Effector memory CD4-positive, alpha-beta T cell (primary cell): Measurements from ENCODE around the gene APOL2.
"Not testable (repeated sequence)": the region's sequence is repeated elsewhere in the genome, so short reads cannot be mapped to it uniquely, and the experiment has no call there.

Experiments
- DNase-seq, 3 donors: peaks; one replicate each; pipeline ENCODE4 v3.0.0-alpha.2; 2020
- H3K27ac ChIP-seq: 2 replicates; pipeline ENCODE4 v1.7.0; 2013; ENCODE audit warnings: mild to moderate bottlenecking, low read length, moderate library complexity; ENCODE audit not compliant: insufficient read depth, poor library complexity, severe bottlenecking
- H3K27me3 ChIP-seq: replicated peaks from 2 replicates; pipeline ENCODE4 v1.7.0; 2013; ENCODE audit warnings: mild to moderate bottlenecking, low read length; ENCODE audit not compliant: insufficient read depth, control insufficient read depth, poor library complexity, severe bottlenecking
- H3K36me3 ChIP-seq: 2 replicates; pipeline ENCODE4 v1.7.0; 2013; ENCODE audit warnings: mild to moderate bottlenecking, low read length, moderate library complexity; ENCODE audit not compliant: control insufficient read depth, insufficient read depth
- H3K4me1 ChIP-seq: 2 replicates; pipeline ENCODE4 v1.7.0; 2013; ENCODE audit warnings: low read length, mild to moderate bottlenecking; ENCODE audit not compliant: control insufficient read depth, insufficient read depth, poor library complexity, severe bottlenecking
- H3K4me3 ChIP-seq: 2 replicates; pipeline ENCODE4 v1.7.0; 2013; ENCODE audit warnings: low read length, low read depth, mild to moderate bottlenecking; ENCODE audit not compliant: insufficient read depth, poor library complexity, severe bottlenecking
- H3K9me3 ChIP-seq: 2 replicates; pipeline ENCODE4 v1.7.0; 2013; ENCODE audit warnings: mild to moderate bottlenecking, low read length, moderate library complexity; ENCODE audit not compliant: control insufficient read depth

The APOL2 gene

GRCh38 chr22:36233796-36234195 is 5.5 kb downstream of the APOL2 start:
- no peak for DNase-seq
- H3K4me1 ChIP-seq: peaks cover 18% of the 10 kb centered on the region
- no peak overlapping the region for H3K27ac ChIP-seq
- no peak overlapping the region for H3K4me3 ChIP-seq
- H3K36me3 ChIP-seq: peaks cover 63% of the 10 kb centered on the region
- no peaks in the 10 kb centered on the region for H3K27me3 ChIP-seq
- no peaks in the 10 kb centered on the region for H3K9me3 ChIP-seq

GRCh38 chr22:36232715-36233401 is 6.5 kb downstream of the APOL2 start:
- Histone ChIP-seq H3K27ac (no peak overlapping the region), H3K36me3 (peaks cover 72% of the 10 kb centered on the region), H3K4me1 (peaks cover 14% of the 10 kb centered on the region), H3K9me3 (no peaks in the 10 kb centered on the region), H3K27me3 (no peaks in the 10 kb centered on the region), H3K4me3 (no peak overlapping the region)
- DNase-seq: no peak

- peaks cover 75% of the 10 kb centered on the region for H3K36me3 ChIP-seq
- not testable (repeated sequence) for H3K4me1 ChIP-seq
These were observed 8.3 kb downstream of the APOL2 start for GRCh38 chr22:36231051-36231450.

GRCh38 chr22:36229649-36230048 is 9.7 kb downstream of the APOL2 start:
- peaks cover 68% of the 10 kb centered on the region for H3K36me3 ChIP-seq
- H3K9me3 ChIP-seq, H3K4me1 ChIP-seq, DNase-seq, H3K27me3 ChIP-seq, H3K27ac ChIP-seq, H3K4me3 ChIP-seq: not testable (repeated sequence)

More at GRCh38 chr22:36231051-36231450, 8.3 kb downstream of the APOL2 start:
- H3K27me3 ChIP-seq, H3K4me3 ChIP-seq, H3K9me3 ChIP-seq, H3K27ac ChIP-seq, DNase-seq: not testable (repeated sequence)

- Histone ChIP-seq H3K4me1 (no peaks in the 10 kb centered on the region), H3K9me3 (no peaks in the 10 kb centered on the region), H3K36me3 (peaks cover 69% of the 10 kb centered on the region), H3K27me3 (no peaks in the 10 kb centered on the region), H3K27ac (no peak overlapping the region), H3K4me3 (no peak overlapping the region)
- no peak for DNase-seq
These were observed 10.4 kb downstream of the APOL2 start for GRCh38 chr22:36228944-36229343.

- not testable (repeated sequence) for H3K4me1 ChIP-seq, DNase-seq
- peaks cover 66% of the 10 kb centered on the region for H3K36me3 ChIP-seq
These were observed 11.0 kb downstream of the APOL2 start for GRCh38 chr22:36228369-36228768.

GRCh38 chr22:36227806-36228205 is 11.5 kb downstream of the APOL2 start:
- no peaks in the 10 kb centered on the region for H3K9me3 ChIP-seq
- H3K4me3 ChIP-seq: no peak overlapping the region
- H3K36me3 ChIP-seq: peaks cover 60% of the 10 kb centered on the region
- H3K27me3 ChIP-seq: no peaks in the 10 kb centered on the region
- H3K27ac ChIP-seq: no peak overlapping the region
- no peaks in the 10 kb centered on the region for H3K4me1 ChIP-seq
- no peak for DNase-seq

More at GRCh38 chr22:36228369-36228768, 11.0 kb downstream of the APOL2 start:
- H3K27ac ChIP-seq, H3K27me3 ChIP-seq, H3K9me3 ChIP-seq, H3K4me3 ChIP-seq: not testable (repeated sequence)

GRCh38 chr22:36227396-36227795 is 11.9 kb downstream of the APOL2 start:
- no peak overlapping the region for H3K27ac ChIP-seq
- H3K9me3 ChIP-seq: no peaks in the 10 kb centered on the region
- no peak for DNase-seq
- no peak overlapping the region for H3K4me3 ChIP-seq
- H3K36me3 ChIP-seq: peaks cover 56% of the 10 kb centered on the region
- H3K27me3 ChIP-seq: no peaks in the 10 kb centered on the region
- H3K4me1 ChIP-seq: no peaks in the 10 kb centered on the region

- DNase-seq: no peak
- no peak overlapping the region for H3K4me3 ChIP-seq
- no peaks in the 10 kb centered on the region for H3K4me1 ChIP-seq
- H3K27me3 ChIP-seq: no peaks in the 10 kb centered on the region
- H3K27ac ChIP-seq: no peak overlapping the region
- no peaks in the 10 kb centered on the region for H3K9me3 ChIP-seq
- peaks cover 45% of the 10 kb centered on the region for H3K36me3 ChIP-seq
These were observed 13.1 kb downstream of the APOL2 start for GRCh38 chr22:36226189-36226588.

- no peaks in the 10 kb centered on the region for H3K27me3 ChIP-seq
- H3K27ac ChIP-seq: no peak overlapping the region
- no peak for DNase-seq
- H3K4me1 ChIP-seq: no peaks in the 10 kb centered on the region
- peaks cover 37% of the 10 kb centered on the region for H3K36me3 ChIP-seq
- no peak overlapping the region for H3K4me3 ChIP-seq
- H3K9me3 ChIP-seq: no peaks in the 10 kb centered on the region
These were observed 13.9 kb downstream of the APOL2 start for GRCh38 chr22:36225333-36225922.
